GM23338 (cell line): ENCODE measurements around the gene TRAF5. TPM values are rescaled to one million over a fixed set of nuclear protein-coding genes. Genes with fewer than 3 reads are reported as not detected.

ENCODE experiments used
- ATAC-seq: fragments of 200-7000 bp; cut with Tn5 transposase; 3 replicates; pipeline ENCODE4 v1.9.1; 2020
- DNase-seq: peaks from one replicate; pipeline ENCODE4 v3.0.0-alpha.2; 2015; ENCODE audit warnings: low spot score
- H2AFZ ChIP-seq: fragments of 200-600 bp; sonication (generic); 2 replicates; pipeline ENCODE4 v1.8.0; 2016; ENCODE audit warnings: antibody characterized with exemption, mild to moderate bottlenecking, moderate library complexity
- H3F3A ChIP-seq: fragments of 200-600 bp; sonication (generic); replicated peaks from 2 replicates; pipeline ENCODE4 v1.8.0; 2017; ENCODE audit warnings: antibody characterized with exemption, mixed run types, low read depth
- H3K27ac ChIP-seq: fragments of 200-600 bp; sonication (generic); 2 replicates; pipeline ENCODE4 v1.6.1; 2016; ENCODE audit warnings: low read depth
- H3K27me3 ChIP-seq: fragments of 200-600 bp; sonication (generic); 2 replicates; pipeline ENCODE4 v1.8.0; 2016; ENCODE audit warnings: mild to moderate bottlenecking, mixed run types, moderate library complexity; ENCODE audit not compliant: insufficient read depth
- H3K36me3 ChIP-seq: fragments of 200-600 bp; sonication (generic); 2 replicates; pipeline ENCODE4 v1.8.0; 2016; ENCODE audit warnings: mild to moderate bottlenecking; ENCODE audit not compliant: insufficient read depth
- H3K4me1 ChIP-seq: fragments of 200-600 bp; sonication (generic); 2 replicates; pipeline ENCODE4 v1.8.0; 2016; ENCODE audit warnings: mild to moderate bottlenecking, moderate library complexity; ENCODE audit not compliant: insufficient read depth
- H3K4me2 ChIP-seq: fragments of 200-600 bp; sonication (generic); 2 replicates; pipeline ENCODE4 v1.7.1; 2017; ENCODE audit warnings: mixed run types
- H3K4me3 ChIP-seq: fragments of 200-600 bp; sonication (generic); 2 replicates; pipeline ENCODE4 v1.6.1; 2016; ENCODE audit warnings: mixed run types
- H3K79me2 ChIP-seq: fragments of 200-600 bp; sonication (generic); replicated peaks from 2 replicates; pipeline ENCODE4 v1.8.0; 2017; ENCODE audit warnings: mild to moderate bottlenecking; ENCODE audit not compliant: insufficient read depth
- H3K9me2 ChIP-seq: fragments of 200-600 bp; sonication (generic); 2 replicates; pipeline ENCODE4 v1.8.0; 2017; ENCODE audit not compliant: insufficient read depth
- H4K20me1 ChIP-seq: fragments of 200-600 bp; sonication (generic); replicated peaks from 2 replicates; pipeline ENCODE4 v1.8.0; 2017; ENCODE audit warnings: mild to moderate bottlenecking; ENCODE audit not compliant: insufficient read depth
- H3K27ac Mint-ChIP-seq: 2 replicates; pipeline ENCODE4 v1.8.0; 2020; ENCODE audit warnings: inconsistent platforms, mild to moderate bottlenecking, moderate library complexity, mixed read lengths
- H3K27me3 Mint-ChIP-seq: 3 replicates; pipeline ENCODE4 v1.8.0; 2022; ENCODE audit warnings: low read depth, mild to moderate bottlenecking, moderate library complexity, mixed read lengths, inconsistent platforms; ENCODE audit not compliant: insufficient read depth, poor library complexity
- H3K36me3 Mint-ChIP-seq: 3 replicates; pipeline ENCODE4 v1.8.0; 2021; ENCODE audit warnings: low read depth, mild to moderate bottlenecking, inconsistent platforms, moderate library complexity, mixed read lengths
- H3K4me1 Mint-ChIP-seq: 3 replicates; pipeline ENCODE4 v1.8.0; 2020; ENCODE audit warnings: mild to moderate bottlenecking, inconsistent platforms, mixed read lengths
- H3K4me3 Mint-ChIP-seq: 3 replicates; pipeline ENCODE4 v1.8.0; 2021; ENCODE audit warnings: moderate library complexity, mild to moderate bottlenecking, inconsistent platforms, mixed read lengths
- H3K9me3 Mint-ChIP-seq: 3 replicates; pipeline ENCODE4 v1.8.0; 2020; ENCODE audit warnings: moderate library complexity, mild to moderate bottlenecking, inconsistent platforms, mixed read lengths
- CREB1 ChIP-seq: fragments of 250-450 bp; sonication (Bioruptor Pico); IDR thresholded peaks from 2 replicates; pipeline ENCODE4 v1.5.0; 2020; ENCODE audit warnings: low read depth, mild to moderate bottlenecking, moderate library complexity
- EZH2 ChIP-seq: fragments of 200-600 bp; sonication (generic); IDR thresholded peaks from one replicate; pipeline ENCODE4 v1.8.0; 2017; ENCODE audit warnings: antibody characterized with exemption, mild to moderate bottlenecking, low read depth; ENCODE audit not compliant: unreplicated experiment
- EZH2phosphoT487 ChIP-seq: fragments of 200-600 bp; sonication (generic); IDR thresholded peaks from one replicate; pipeline ENCODE4 v1.8.1; 2018; ENCODE audit warnings: antibody characterized with exemption; ENCODE audit not compliant: unreplicated experiment
- JUNB ChIP-seq: IDR thresholded peaks from one replicate; pipeline ENCODE4 v1.6.1; 2016; ENCODE audit warnings: antibody characterized with exemption; ENCODE audit not compliant: unreplicated experiment
- NANOG ChIP-seq: IDR thresholded peaks from 2 replicates; pipeline ENCODE4 v1.6.1; 2016; ENCODE audit warnings: antibody characterized with exemption, borderline replicate concordance
- POLR2AphosphoS5 ChIP-seq: IDR thresholded peaks from 2 replicates; pipeline ENCODE4 v1.6.1; 2016; ENCODE audit warnings: antibody characterized with exemption, low read depth
- STAT1 ChIP-seq: IDR thresholded peaks from one replicate; pipeline ENCODE4 v1.6.1; 2016; ENCODE audit warnings: antibody characterized with exemption; ENCODE audit not compliant: unreplicated experiment
- ZNF114 ChIP-seq: fragments of 250-450 bp; sonication (Bioruptor Pico); IDR thresholded peaks from 2 replicates; pipeline ENCODE4 v1.5.0; 2020; ENCODE audit warnings: mild to moderate bottlenecking, moderate library complexity
- polyA plus RNA-seq: library from polyadenylated mRNA; unstranded; fragments of >200 nt; fragmentation: Nextera tagmentation; extraction: Ambion mirVana; gene quantifications from 2 replicates; pipeline ENCODE4 v1.2.1, GENCODE V29; 2016
- total RNA-seq: library from RNA; depleted of rRNA; stranded (reverse); fragments of >200 nt; shearing (Covaris generic); gene quantifications from 2 replicates; pipeline ENCODE4 v1.2.3, GENCODE V29; 2014
- TF ChIP-seq, protein P1 (sequence below), 2 experiments: fragments of 200-600 bp in 1 of 2; sonication (generic) in 1 of 2; conservative IDR thresholded peaks; 2 replicates each; pipeline versions ENCODE4 v1.5.1 to v1.6.1; 2016 to 2017; ENCODE audit warnings: antibody characterized with exemption in 2 of 2, low read depth in 2 of 2, mild to moderate bottlenecking in 2 of 2, moderate library complexity in 1 of 2
- TF ChIP-seq, protein P2 (sequence below): fragments of 250-450 bp; sonication (Bioruptor Pico); IDR thresholded peaks from 2 replicates; pipeline ENCODE4 v1.5.0; 2020; ENCODE audit warnings: mild to moderate bottlenecking, moderate library complexity
- TF ChIP-seq, protein P3 (sequence below): IDR thresholded peaks from 2 replicates; pipeline ENCODE4 v1.6.1; 2016; ENCODE audit warnings: antibody characterized with exemption

The TRAF5 gene
- total and polyA plus RNA-seq, 2 experiments from 2014 or later = 9.2 to 18.9 TPM

DNA sequence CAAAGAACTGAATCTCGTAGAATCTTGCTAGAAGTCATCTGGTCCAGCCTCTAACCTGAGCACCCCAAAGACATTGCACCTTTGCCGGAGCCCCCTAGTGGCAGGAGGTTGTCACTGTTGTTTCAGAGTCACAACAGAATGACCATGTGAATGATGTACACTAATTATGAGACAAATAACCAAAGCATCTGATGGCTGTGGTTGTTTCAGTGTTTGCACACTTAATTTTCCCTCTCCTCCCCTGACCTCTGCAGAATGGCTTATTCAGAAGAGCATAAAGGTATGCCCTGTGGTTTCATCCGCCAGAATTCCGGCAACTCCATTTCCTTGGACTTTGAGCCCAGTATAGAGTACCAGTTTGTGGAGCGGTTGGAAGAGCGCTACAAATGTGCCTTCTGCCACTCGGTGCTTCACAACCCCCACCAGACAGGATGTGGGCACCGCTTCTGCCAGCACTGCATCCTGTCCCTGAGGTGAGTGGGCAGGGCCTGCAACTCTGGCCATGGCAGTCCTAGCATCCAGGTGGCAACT, 26.4 kb downstream of the TRAF5 start:
- H3K27ac ChIP-seq = no peak overlapping the region
- H3K27ac Mint-ChIP-seq = no peak overlapping the region
- no peaks in the 10 kb centered on the region for H3F3A ChIP-seq
- no peaks in the 10 kb centered on the region; the same call in 1 of the 2 replicates for H4K20me1 ChIP-seq
- H3K79me2 ChIP-seq = no peaks in the 10 kb centered on the region
- H3K9me3 Mint-ChIP-seq = peaks cover 18% of the 10 kb centered on the region
- 0 out of 3 replicates have a peak, but pooled peaks cover 2% of the 10 kb centered on the region for H3K4me1 Mint-ChIP-seq
- H3K36me3 Mint-ChIP-seq = peaks cover 21% of the 10 kb centered on the region
- TF ChIP-seq NANOG (no peak), EZH2phosphoT487 (no peak), CREB1 (no peak)
- TF ChIP-seq, protein P1, sequence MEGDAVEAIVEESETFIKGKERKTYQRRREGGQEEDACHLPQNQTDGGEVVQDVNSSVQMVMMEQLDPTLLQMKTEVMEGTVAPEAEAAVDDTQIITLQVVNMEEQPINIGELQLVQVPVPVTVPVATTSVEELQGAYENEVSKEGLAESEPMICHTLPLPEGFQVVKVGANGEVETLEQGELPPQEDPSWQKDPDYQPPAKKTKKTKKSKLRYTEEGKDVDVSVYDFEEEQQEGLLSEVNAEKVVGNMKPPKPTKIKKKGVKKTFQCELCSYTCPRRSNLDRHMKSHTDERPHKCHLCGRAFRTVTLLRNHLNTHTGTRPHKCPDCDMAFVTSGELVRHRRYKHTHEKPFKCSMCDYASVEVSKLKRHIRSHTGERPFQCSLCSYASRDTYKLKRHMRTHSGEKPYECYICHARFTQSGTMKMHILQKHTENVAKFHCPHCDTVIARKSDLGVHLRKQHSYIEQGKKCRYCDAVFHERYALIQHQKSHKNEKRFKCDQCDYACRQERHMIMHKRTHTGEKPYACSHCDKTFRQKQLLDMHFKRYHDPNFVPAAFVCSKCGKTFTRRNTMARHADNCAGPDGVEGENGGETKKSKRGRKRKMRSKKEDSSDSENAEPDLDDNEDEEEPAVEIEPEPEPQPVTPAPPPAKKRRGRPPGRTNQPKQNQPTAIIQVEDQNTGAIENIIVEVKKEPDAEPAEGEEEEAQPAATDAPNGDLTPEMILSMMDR (conservative IDR thresholded peaks at IDR 0.05; ENCODE audit: low read depth in 2 of 2) = peak; percentile 87 to 91
- ATAC-seq (peak; percentile 88), DNase-seq (peak; percentile 74)
- H3K27me3 ChIP-seq = no peaks in the 10 kb centered on the region
- H3K4me1 ChIP-seq = no peaks in the 10 kb centered on the region
- no peaks in the 10 kb centered on the region for H3K9me2 ChIP-seq
- no peak overlapping the region for H3K4me3 Mint-ChIP-seq
- no peak overlapping the region for H3K4me2 ChIP-seq
- H2AFZ ChIP-seq = no peak overlapping the region
- no peaks in the 10 kb centered on the region for H3K36me3 ChIP-seq
- no peak overlapping the region for H3K4me3 ChIP-seq
- H3K27me3 Mint-ChIP-seq = peaks cover 5% of the 10 kb centered on the region

DNA sequence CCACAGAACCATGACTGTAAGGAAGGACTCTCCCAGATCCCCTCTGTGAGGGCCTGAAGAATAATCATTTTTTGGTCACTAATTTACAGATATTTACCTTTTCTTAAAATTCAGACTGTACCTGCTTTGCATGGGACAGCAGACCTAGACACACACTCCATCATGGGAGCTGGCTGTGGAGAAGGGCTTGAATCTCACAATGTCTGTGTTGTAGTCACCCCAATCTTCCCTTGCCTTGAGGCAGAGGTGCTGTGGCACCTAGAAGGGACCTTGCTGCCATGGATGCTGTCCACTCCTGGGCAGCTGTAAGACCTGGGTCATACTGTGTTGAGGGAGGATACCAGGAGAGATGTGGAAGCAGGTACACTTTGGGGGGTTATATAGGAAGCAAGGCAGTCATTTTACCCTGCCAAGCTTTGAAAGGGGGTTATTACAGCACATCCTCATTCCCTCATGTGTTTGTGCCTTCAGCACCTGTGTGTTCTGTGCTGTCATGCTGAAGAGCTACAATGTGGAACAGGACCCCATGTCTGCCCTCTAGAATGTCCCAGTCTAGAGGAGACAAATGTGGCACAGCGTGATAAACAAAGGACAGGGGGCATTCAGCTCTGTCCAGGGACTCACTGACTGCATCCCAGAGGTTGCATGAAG, 27.1 kb downstream of the TRAF5 start:
- no peaks in the 10 kb centered on the region for H3K36me3 ChIP-seq
- ATAC-seq (no peak), DNase-seq (no peak)
- H3F3A ChIP-seq = no peaks in the 10 kb centered on the region
- H2AFZ ChIP-seq = no peak overlapping the region
- no peaks in the 10 kb centered on the region for H3K4me1 ChIP-seq
- H3K4me3 Mint-ChIP-seq = no peak overlapping the region
- H3K27ac ChIP-seq = no peak overlapping the region
- peaks cover 21% of the 10 kb centered on the region for H3K36me3 Mint-ChIP-seq
- no peak overlapping the region for H3K4me3 ChIP-seq
- no peak overlapping the region; the same call in 1 of the 2 replicates for H3K27ac Mint-ChIP-seq
- peaks cover 18% of the 10 kb centered on the region for H3K9me3 Mint-ChIP-seq
- H3K9me2 ChIP-seq = no peaks in the 10 kb centered on the region
- H3K4me2 ChIP-seq = no peak overlapping the region
- 0 out of 3 replicates have a peak, but pooled peaks cover 2% of the 10 kb centered on the region for H3K4me1 Mint-ChIP-seq
- no peaks in the 10 kb centered on the region for H3K27me3 ChIP-seq
- peaks cover 5% of the 10 kb centered on the region for H3K27me3 Mint-ChIP-seq
- H4K20me1 ChIP-seq = no peaks in the 10 kb centered on the region; the same call in 1 of the 2 replicates
- no peak for TF ChIP-seq CREB1
- TF ChIP-seq, protein P2, sequence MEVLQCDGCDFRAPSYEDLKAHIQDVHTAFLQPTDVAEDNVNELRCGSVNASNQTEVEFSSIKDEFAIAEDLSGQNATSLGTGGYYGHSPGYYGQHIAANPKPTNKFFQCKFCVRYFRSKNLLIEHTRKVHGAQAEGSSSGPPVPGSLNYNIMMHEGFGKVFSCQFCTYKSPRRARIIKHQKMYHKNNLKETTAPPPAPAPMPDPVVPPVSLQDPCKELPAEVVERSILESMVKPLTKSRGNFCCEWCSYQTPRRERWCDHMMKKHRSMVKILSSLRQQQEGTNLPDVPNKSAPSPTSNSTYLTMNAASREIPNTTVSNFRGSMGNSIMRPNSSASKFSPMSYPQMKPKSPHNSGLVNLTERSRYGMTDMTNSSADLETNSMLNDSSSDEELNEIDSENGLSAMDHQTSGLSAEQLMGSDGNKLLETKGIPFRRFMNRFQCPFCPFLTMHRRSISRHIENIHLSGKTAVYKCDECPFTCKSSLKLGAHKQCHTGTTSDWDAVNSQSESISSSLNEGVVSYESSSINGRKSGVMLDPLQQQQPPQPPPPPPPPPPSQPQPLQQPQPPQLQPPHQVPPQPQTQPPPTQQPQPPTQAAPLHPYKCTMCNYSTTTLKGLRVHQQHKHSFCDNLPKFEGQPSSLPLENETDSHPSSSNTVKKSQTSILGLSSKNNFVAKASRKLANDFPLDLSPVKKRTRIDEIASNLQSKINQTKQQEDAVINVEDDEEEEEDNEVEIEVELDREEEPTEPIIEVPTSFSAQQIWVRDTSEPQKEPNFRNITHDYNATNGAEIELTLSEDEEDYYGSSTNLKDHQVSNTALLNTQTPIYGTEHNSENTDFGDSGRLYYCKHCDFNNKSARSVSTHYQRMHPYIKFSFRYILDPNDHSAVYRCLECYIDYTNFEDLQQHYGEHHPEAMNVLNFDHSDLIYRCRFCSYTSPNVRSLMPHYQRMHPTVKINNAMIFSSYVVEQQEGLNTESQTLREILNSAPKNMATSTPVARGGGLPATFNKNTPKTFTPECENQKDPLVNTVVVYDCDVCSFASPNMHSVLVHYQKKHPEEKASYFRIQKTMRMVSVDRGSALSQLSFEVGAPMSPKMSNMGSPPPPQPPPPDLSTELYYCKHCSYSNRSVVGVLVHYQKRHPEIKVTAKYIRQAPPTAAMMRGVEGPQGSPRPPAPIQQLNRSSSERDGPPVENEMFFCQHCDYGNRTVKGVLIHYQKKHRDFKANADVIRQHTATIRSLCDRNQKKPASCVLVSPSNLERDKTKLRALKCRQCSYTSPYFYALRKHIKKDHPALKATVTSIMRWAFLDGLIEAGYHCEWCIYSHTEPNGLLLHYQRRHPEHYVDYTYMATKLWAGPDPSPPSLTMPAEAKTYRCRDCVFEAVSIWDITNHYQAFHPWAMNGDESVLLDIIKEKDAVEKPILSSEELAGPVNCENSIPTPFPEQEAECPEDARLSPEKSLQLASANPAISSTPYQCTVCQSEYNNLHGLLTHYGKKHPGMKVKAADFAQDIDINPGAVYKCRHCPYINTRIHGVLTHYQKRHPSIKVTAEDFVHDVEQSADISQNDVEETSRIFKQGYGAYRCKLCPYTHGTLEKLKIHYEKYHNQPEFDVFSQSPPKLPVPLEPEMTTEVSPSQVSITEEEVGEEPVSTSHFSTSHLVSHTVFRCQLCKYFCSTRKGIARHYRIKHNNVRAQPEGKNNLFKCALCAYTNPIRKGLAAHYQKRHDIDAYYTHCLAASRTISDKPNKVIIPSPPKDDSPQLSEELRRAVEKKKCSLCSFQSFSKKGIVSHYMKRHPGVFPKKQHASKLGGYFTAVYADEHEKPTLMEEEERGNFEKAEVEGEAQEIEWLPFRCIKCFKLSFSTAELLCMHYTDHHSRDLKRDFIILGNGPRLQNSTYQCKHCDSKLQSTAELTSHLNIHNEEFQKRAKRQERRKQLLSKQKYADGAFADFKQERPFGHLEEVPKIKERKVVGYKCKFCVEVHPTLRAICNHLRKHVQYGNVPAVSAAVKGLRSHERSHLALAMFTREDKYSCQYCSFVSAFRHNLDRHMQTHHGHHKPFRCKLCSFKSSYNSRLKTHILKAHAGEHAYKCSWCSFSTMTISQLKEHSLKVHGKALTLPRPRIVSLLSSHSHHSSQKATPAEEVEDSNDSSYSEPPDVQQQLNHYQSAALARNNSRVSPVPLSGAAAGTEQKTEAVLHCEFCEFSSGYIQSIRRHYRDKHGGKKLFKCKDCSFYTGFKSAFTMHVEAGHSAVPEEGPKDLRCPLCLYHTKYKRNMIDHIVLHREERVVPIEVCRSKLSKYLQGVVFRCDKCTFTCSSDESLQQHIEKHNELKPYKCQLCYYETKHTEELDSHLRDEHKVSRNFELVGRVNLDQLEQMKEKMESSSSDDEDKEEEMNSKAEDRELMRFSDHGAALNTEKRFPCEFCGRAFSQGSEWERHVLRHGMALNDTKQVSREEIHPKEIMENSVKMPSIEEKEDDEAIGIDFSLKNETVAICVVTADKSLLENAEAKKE (CRISPR knock-in tag) = no peak
- no peak for TF ChIP-seq ZNF114 (CRISPR knock-in tag)
- TF ChIP-seq STAT1 = no peak
- TF ChIP-seq JUNB = no peak
- TF ChIP-seq, protein P3, sequence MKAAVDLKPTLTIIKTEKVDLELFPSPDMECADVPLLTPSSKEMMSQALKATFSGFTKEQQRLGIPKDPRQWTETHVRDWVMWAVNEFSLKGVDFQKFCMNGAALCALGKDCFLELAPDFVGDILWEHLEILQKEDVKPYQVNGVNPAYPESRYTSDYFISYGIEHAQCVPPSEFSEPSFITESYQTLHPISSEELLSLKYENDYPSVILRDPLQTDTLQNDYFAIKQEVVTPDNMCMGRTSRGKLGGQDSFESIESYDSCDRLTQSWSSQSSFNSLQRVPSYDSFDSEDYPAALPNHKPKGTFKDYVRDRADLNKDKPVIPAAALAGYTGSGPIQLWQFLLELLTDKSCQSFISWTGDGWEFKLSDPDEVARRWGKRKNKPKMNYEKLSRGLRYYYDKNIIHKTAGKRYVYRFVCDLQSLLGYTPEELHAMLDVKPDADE = no peak
- no peak for TF ChIP-seq EZH2
- TF ChIP-seq POLR2AphosphoS5 = no peak
- TF ChIP-seq EZH2phosphoT487 = no peak
- no peak for TF ChIP-seq NANOG
- H3K79me2 ChIP-seq = no peaks in the 10 kb centered on the region
